AG04449 (cell line): Measurements from ENCODE around the gene VSIG10L.

Experiments used
- CTCF ChIA-PET: fragments of 350-600 bp; formaldehyde crosslinking; extraction: SDS; loops from one replicate; lab custom pipeline; 2021; ENCODE audit warnings: antibody characterized with exemption; lab: Yijun Ruan, JAX
- POLR2A ChIA-PET: fragments of 400-600, 350-600 bp; formaldehyde crosslinking; extraction: SDS; loops from one replicate; lab custom pipeline; 2020; ENCODE audit warnings: antibody characterized with exemption, inconsistent platforms; lab: Yijun Ruan, JAX
- DNase-seq: peaks from one replicate; pipeline ENCODE4 v3.0.0-alpha.2; 2010; ENCODE audit warnings: low read depth, low spot score
- H3K4me3 ChIP-seq: 2 replicates; pipeline ENCODE4 v1.5.1; 2011; ENCODE audit warnings: low read depth, mild to moderate bottlenecking, control low read depth, low read length
- CTCF ChIP-seq: IDR thresholded peaks from one replicate; pipeline ENCODE4 v1.5.1; 2011; ENCODE audit warnings: mild to moderate bottlenecking, moderate library complexity, low read length, control low read depth, inconsistent platforms; ENCODE audit not compliant: insufficient read depth; ENCODE audit errors: missing control alignments

VSIG10L gene

GRCh38 chr19:51295382-51296126 is 46.4 kb downstream of the VSIG10L start:
- no peak for TF ChIP-seq CTCF
- CTCF ChIA-PET = no interaction called here
- POLR2A ChIA-PET = no interaction called here
- DNase-seq = no peak
- H3K4me3 ChIP-seq = no peak overlapping the region

DNA sequence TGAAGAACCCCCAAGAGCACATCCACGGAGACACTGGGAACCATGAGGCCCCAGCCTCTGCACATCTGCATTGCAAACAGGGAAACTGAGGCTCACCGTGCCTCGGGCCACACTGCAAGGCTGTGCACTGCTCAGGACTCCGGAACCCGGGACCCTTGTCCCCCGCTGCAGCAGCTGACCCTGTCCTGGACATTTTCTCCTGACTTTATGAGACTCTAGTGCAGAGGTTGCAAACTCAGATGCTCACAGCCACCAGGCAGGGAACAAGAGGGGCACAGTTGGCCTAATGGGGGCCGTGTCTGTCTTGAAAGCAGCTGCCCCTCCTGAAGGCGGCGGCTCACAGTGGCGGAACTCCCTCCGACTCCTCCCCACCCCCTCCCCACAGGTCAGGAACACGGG is 47.0 kb downstream of the VSIG10L start:
- no peak for TF ChIP-seq CTCF
- DNase-seq = no peak
- H3K4me3 ChIP-seq = no peak overlapping the region
- ChIA-PET POLR2A (no interaction called here), CTCF (no interaction called here)

GRCh38 chr19:51294211-51294976 is 47.5 kb downstream of the VSIG10L start:
- CTCF ChIA-PET = no interaction called here
- POLR2A ChIA-PET = no interaction called here
- H3K4me3 ChIP-seq = no peak overlapping the region
- TF ChIP-seq CTCF = no peak
- DNase-seq = no peak

- H3K4me3 ChIP-seq = no peak overlapping the region
- CTCF ChIA-PET = no interaction called here
- no peak for TF ChIP-seq CTCF
- no peak for DNase-seq
- POLR2A ChIA-PET = no interaction called here
These were observed 48.2 kb downstream of the VSIG10L start for GRCh38 chr19:51293571-51294210.

DNA sequence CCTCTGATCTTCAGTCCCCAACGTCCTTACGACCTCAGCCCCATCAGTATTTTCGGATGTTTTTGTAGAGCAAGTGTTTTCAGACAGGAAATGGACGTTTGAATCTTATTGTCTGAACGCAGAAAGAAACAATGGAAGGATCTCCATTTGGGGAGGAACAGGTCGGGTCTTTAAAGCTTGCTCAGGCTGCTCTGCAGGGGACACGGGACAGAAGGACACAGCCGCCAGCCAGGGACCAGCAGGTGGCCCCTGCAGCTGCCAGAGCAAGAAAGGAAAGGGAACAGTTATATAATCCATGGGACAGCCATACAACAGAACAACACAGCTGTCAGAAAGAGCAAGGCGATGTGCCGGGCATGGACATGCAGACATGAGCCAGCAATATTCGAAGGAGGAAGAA is 49.0 kb downstream of the VSIG10L start:
- DNase-seq = no peak
- TF ChIP-seq CTCF = no peak
- H3K4me3 ChIP-seq = no peak overlapping the region
- ChIA-PET POLR2A (no interaction called here), CTCF (no interaction called here)

- no peak for TF ChIP-seq CTCF
- no peak overlapping the region for H3K4me3 ChIP-seq
- no peak for DNase-seq
- CTCF ChIA-PET = no interaction called here
- POLR2A ChIA-PET = no interaction called here
These were observed 52.3 kb downstream of the VSIG10L start for GRCh38 chr19:51289635-51290034.
